IMR-90 (cell line): ENCODE data around the gene UBP1. TPM values are rescaled to one million over a fixed set of nuclear protein-coding genes. Genes with fewer than 3 reads are reported as not detected.

Source experiments
- ATAC-seq: fragments of 200-7000 bp; cut with Tn5 transposase; 2 replicates; pipeline ENCODE4 v1.9.1; 2020; ENCODE audit warnings: low read depth, mild to moderate bottlenecking, moderate library complexity
- BruUV-seq: library from RNA; stranded (reverse); fragments of 400-500 nt; replicated peaks from 2 replicates; lab custom pipeline; 2021; lab: Mats Ljungman, UMichigan
- CTCF ChIA-PET: fragments of 300-600 bp; formaldehyde crosslinking; extraction: SDS; loops from one replicate; lab custom pipeline; 2021; ENCODE audit warnings: antibody characterized with exemption; lab: Yijun Ruan, JAX
- POLR2A ChIA-PET: fragments of 300-600 bp; sonication (Branson Sonifier 250); formaldehyde crosslinking; loops from one replicate; lab custom pipeline; 2022; ENCODE audit warnings: antibody characterized with exemption; ENCODE audit not compliant: unreplicated experiment; lab: Charles Lee
- DNase-seq: peaks from one replicate; pipeline ENCODE4 v3.0.0; 2013
- H2AFZ ChIP-seq: replicated peaks from 2 replicates; pipeline ENCODE3; 2013; ENCODE audit warnings: low read length, mild to moderate bottlenecking; ENCODE audit not compliant: poor library complexity
- H2AK5ac ChIP-seq: 2 replicates; pipeline ENCODE4 v1.6.1; 2013; ENCODE audit warnings: low read depth, low read length, inconsistent platforms
- H2AK9ac ChIP-seq: replicated peaks from 2 replicates; pipeline ENCODE3; 2013; ENCODE audit warnings: mild to moderate bottlenecking, low read depth, low read length, moderate library complexity; ENCODE audit not compliant: poor library complexity
- H2BK120ac ChIP-seq: 2 replicates; pipeline ENCODE4 v1.6.1; 2013; ENCODE audit warnings: low read depth, low read length, inconsistent platforms
- H2BK15ac ChIP-seq: 3 replicates; pipeline ENCODE4 v1.6.1; 2013; ENCODE audit warnings: low read depth, low read length, inconsistent platforms
- H2BK20ac ChIP-seq: 2 replicates; pipeline ENCODE4 v1.6.1; 2013; ENCODE audit warnings: low read depth, mild to moderate bottlenecking, inconsistent platforms, low read length, moderate library complexity
- H2BK5ac ChIP-seq: 2 replicates; pipeline ENCODE4 v1.6.1; 2013; ENCODE audit warnings: mild to moderate bottlenecking, low read depth, low read length, inconsistent platforms; ENCODE audit not compliant: poor library complexity, severe bottlenecking
- H3K14ac ChIP-seq: replicated peaks from 2 replicates; pipeline ENCODE4 v1.6.1; 2013; ENCODE audit warnings: low read depth, low read length, inconsistent platforms
- H3K18ac ChIP-seq: 2 replicates; pipeline ENCODE4 v1.6.1; 2013; ENCODE audit warnings: low read depth, low read length, control low read depth
- H3K23ac ChIP-seq: 2 replicates; pipeline ENCODE4 v1.6.1; 2013; ENCODE audit warnings: low read depth, low read length, inconsistent platforms
- H3K27ac ChIP-seq: 2 replicates; pipeline ENCODE4 v1.5.1; 2013; ENCODE audit warnings: mild to moderate bottlenecking, control low read depth, low read length; ENCODE audit not compliant: insufficient read depth
- H3K27me3 ChIP-seq: 2 replicates; pipeline ENCODE4 v1.6.1; 2013; ENCODE audit warnings: low read length; ENCODE audit not compliant: control insufficient read depth, insufficient read depth
- H3K36me3 ChIP-seq: 2 replicates; pipeline ENCODE4 v1.6.1; 2013; ENCODE audit warnings: low read length, mixed read lengths; ENCODE audit not compliant: control insufficient read depth, insufficient read depth
- H3K4ac ChIP-seq: 2 replicates; pipeline ENCODE4 v1.6.1; 2013; ENCODE audit warnings: low read depth, low read length, inconsistent platforms
- H3K4me1 ChIP-seq: 2 replicates; pipeline ENCODE4 v1.6.1; 2013; ENCODE audit warnings: low read length, mixed read lengths; ENCODE audit not compliant: control insufficient read depth, insufficient read depth
- H3K4me2 ChIP-seq: 2 replicates; pipeline ENCODE4 v1.6.1; 2013; ENCODE audit warnings: low read depth, mild to moderate bottlenecking, control low read depth, low read length, moderate library complexity
- H3K4me3 ChIP-seq: 2 replicates; pipeline ENCODE4 v1.5.1; 2013; ENCODE audit warnings: low read depth, mild to moderate bottlenecking, control low read depth, low read length, moderate library complexity; ENCODE audit not compliant: insufficient read depth
- H3K56ac ChIP-seq: 2 replicates; pipeline ENCODE4 v1.6.1; 2013; ENCODE audit warnings: low read length, inconsistent platforms; ENCODE audit not compliant: insufficient read depth; ENCODE audit errors: extremely low read depth
- H3K79me1 ChIP-seq, 2 experiments: 2 replicates each; pipeline ENCODE4 v1.6.1; 2013; ENCODE audit warnings: low read length in 2 of 2, inconsistent platforms in 1 of 2, low read depth in 1 of 2
- H3K9ac ChIP-seq: 2 replicates; pipeline ENCODE4 v1.6.1; 2013; ENCODE audit warnings: low read depth, low read length, control low read depth
- H3K9me1 ChIP-seq: 2 replicates; pipeline ENCODE4 v1.6.1; 2013; ENCODE audit warnings: low read length, inconsistent platforms; ENCODE audit not compliant: insufficient read depth
- H3K9me3 ChIP-seq: 2 replicates; pipeline ENCODE4 v1.6.1; 2013; ENCODE audit warnings: low read length; ENCODE audit not compliant: control insufficient read depth, insufficient read depth
- H4K20me1 ChIP-seq: 2 replicates; pipeline ENCODE4 v1.6.1; 2013; ENCODE audit warnings: low read length, inconsistent platforms; ENCODE audit not compliant: insufficient read depth
- H4K5ac ChIP-seq: 2 replicates; pipeline ENCODE4 v1.6.1; 2013; ENCODE audit warnings: mild to moderate bottlenecking, low read depth, low read length, control low read depth
- H4K8ac ChIP-seq, 2 experiments: 2 replicates each; pipeline ENCODE4 v1.6.1; 2013; ENCODE audit warnings: low read depth in 2 of 2, low read length in 2 of 2, control low read depth in 1 of 2, inconsistent platforms in 1 of 2
- H4K91ac ChIP-seq: 2 replicates; pipeline ENCODE4 v1.6.1; 2013; ENCODE audit warnings: low read depth, low read length, inconsistent platforms; ENCODE audit not compliant: insufficient read depth
- CEBPB ChIP-seq: IDR thresholded peaks from 2 replicates; pipeline ENCODE4 v1.6.1; 2012; ENCODE audit warnings: low read depth, low read length, improper control_type of control experiment
- CHD1 ChIP-seq: IDR thresholded peaks from 2 replicates; pipeline ENCODE4 v1.6.1; 2012; ENCODE audit warnings: low read depth, low read length, improper control_type of control experiment
- FOS ChIP-seq: fragments of 150-350 bp; IDR thresholded peaks from 2 replicates; pipeline ENCODE4 v1.6.1; 2016; ENCODE audit warnings: low read depth, low read length
- POLR2A ChIP-seq: IDR thresholded peaks from 2 replicates; pipeline ENCODE4 v1.6.1; 2012; ENCODE audit warnings: mild to moderate bottlenecking, low read depth, low read length
- WGBS, 2 experiments: methylation state at CpG; one replicate each; pipeline versions ENCODE4 v1.1.5 to v1.1.7; 2013; ENCODE audit warnings: missing lambda C conversion rate in 2 of 2; ENCODE audit not compliant: insufficient read length in 1 of 2; ENCODE audit errors: extremely low coverage in 2 of 2; 5-methylcytosine and 5-hydroxymethylcytosine counted together
- dilution Hi-C: fragments of 300-500 bp; cut with HindIII; formaldehyde crosslinking; loops from one replicate; pipeline ENCODE4 v1.14.3; 2018; ENCODE audit warnings: low sequenced_read_pairs; ENCODE audit not compliant: unreplicated experiment
- in situ Hi-C: fragments of 300-500 bp; cut with MboI; formaldehyde crosslinking; loops from 3 replicates; pipeline ENCODE4 v1.14.3; 2019; ENCODE audit warnings: low sequenced_read_pairs, inconsistent platforms, mixed read lengths
- intact Hi-C: fragments of 100-400 bp; cut with micrococcal nuclease; formaldehyde crosslinking; loops from 2 replicates; pipeline ENCODE4 v1.10.0; 2022
- polyA plus RNA-seq, 3 experiments: library from polyadenylated mRNA; depleted of rRNA; stranded (reverse); fragments of >200 nt; gene quantifications; 2 replicates each; pipeline ENCODE4 v1.2.3, GENCODE V29; 2012; ENCODE audit warnings: low replicate concordance in 1 of 3
- total RNA-seq: library from RNA; depleted of rRNA; stranded (reverse); fragments of >200 nt; gene quantifications from 2 replicates; pipeline ENCODE4 v1.2.3, GENCODE V29; 2012

Gene UBP1
- total and polyA plus RNA-seq, 2 of the 4 experiments (the other 2 are of a cell fraction), result 56.3 to 73.8 TPM

- Histone ChIP-seq H2AK5ac (no peak overlapping the region), H3K4me1 (no peaks in the 10 kb centered on the region), H4K5ac (no peak overlapping the region), H4K91ac (no peak overlapping the region), H2BK5ac (no peak overlapping the region), H3K14ac (no peak overlapping the region), H3K56ac (no peak overlapping the region), H2BK120ac (no peak overlapping the region), H3K27ac (no peak overlapping the region), H3K4ac (no peak overlapping the region), H3K9me3 (no peaks in the 10 kb centered on the region), H3K27me3 (no peaks in the 10 kb centered on the region), H4K20me1 (peaks cover 10% of the 10 kb centered on the region), H3K18ac (no peak overlapping the region), H3K4me3 (no peak overlapping the region), H3K9ac (no peak overlapping the region), H2AK9ac (no peak overlapping the region), H2AFZ (no peak overlapping the region), H3K36me3 (peaks cover 23% of the 10 kb centered on the region), H4K8ac (no peak overlapping the region), H3K79me1 (peaks cover 24 to 53% of the 10 kb centered on the region in 2 experiments), H2BK20ac (no peak overlapping the region), H3K9me1 (0 out of 2 replicates have a peak, but pooled peaks cover 5% of the 10 kb centered on the region), H3K4me2 (no peak overlapping the region), H3K23ac (no peak overlapping the region), H2BK15ac (no peak overlapping the region)
- dilution Hi-C loops (no loop called here), in situ Hi-C loops (no loop called here), intact Hi-C loops (no loop called here)
- CTCF ChIA-PET, result no interaction called here
- DNase-seq (no peak), ATAC-seq (no peak)
- BruUV-seq, result no TSS peak
- POLR2A ChIA-PET, result no interaction called here
- TF ChIP-seq CEBPB, result no peak
- no peak for TF ChIP-seq CHD1
- TF ChIP-seq POLR2A, result no peak
- no peak for TF ChIP-seq FOS
- WGBS, 2 experiments, result no CpG with 5 or more reads among the region's 1 CpG
These were observed 20.3 kb downstream of the UBP1 start for GRCh38 chr3:33419948-33420347.
